Caco-2 (cell line): ENCODE results near the gene GALK2. TPM values are rescaled to one million over a fixed set of nuclear protein-coding genes. Genes with fewer than 3 reads are reported as not detected.

Source experiments
- BruUV-seq: library from RNA; stranded (reverse); fragments of 400-500 nt; replicated peaks from 2 replicates; lab custom pipeline; 2021; lab: Mats Ljungman, UMichigan
- CTCF ChIA-PET: fragments of 300-600 bp; sonication (Branson Sonifier 250); formaldehyde crosslinking; loops from one replicate; lab custom pipeline; 2022; ENCODE audit warnings: antibody characterized with exemption; lab: Charles Lee
- POLR2A ChIA-PET: fragments of 300-600 bp; sonication (Branson Sonifier 250); formaldehyde crosslinking; loops from one replicate; lab custom pipeline; 2022; ENCODE audit warnings: antibody characterized with exemption; lab: Charles Lee
- DNase-seq, 2 experiments: peaks; one replicate each; pipeline versions ENCODE4 v3.0.0 to v3.0.0-alpha.2; 2020 to 2022
- H3K27me3 ChIP-seq: replicated peaks from 2 replicates; pipeline ENCODE4 v1.6.0; 2011; ENCODE audit warnings: low read length; ENCODE audit not compliant: control insufficient read depth, insufficient read depth
- H3K36me3 ChIP-seq: 2 replicates; pipeline ENCODE4 v1.5.1; 2011; ENCODE audit warnings: low read length; ENCODE audit not compliant: control insufficient read depth, insufficient read depth
- H3K4me1 ChIP-seq: fragments of 250-450 bp; sonication (Bioruptor Pico); 2 replicates; pipeline ENCODE4 v1.5.1; 2020; ENCODE audit warnings: mild to moderate bottlenecking
- H3K4me3 ChIP-seq: 2 replicates; pipeline ENCODE4 v1.5.1; 2011; ENCODE audit warnings: low read depth, mild to moderate bottlenecking, control low read depth, low read length
- H3K9me3 ChIP-seq: fragments of 250-450 bp; sonication (Bioruptor Pico); 2 replicates; pipeline ENCODE4 v1.5.1; 2020; ENCODE audit warnings: mild to moderate bottlenecking, moderate library complexity
- H3K27ac Mint-ChIP-seq: one replicate; pipeline ENCODE4 v1.8.0; 2022; ENCODE audit warnings: mixed read lengths; ENCODE audit not compliant: unreplicated experiment
- H3K27me3 Mint-ChIP-seq: one replicate; pipeline ENCODE4 v1.8.0; 2022; ENCODE audit warnings: mixed read lengths; ENCODE audit not compliant: insufficient read depth, unreplicated experiment
- H3K36me3 Mint-ChIP-seq: one replicate; pipeline ENCODE4 v1.8.0; 2022; ENCODE audit warnings: mild to moderate bottlenecking, mixed read lengths; ENCODE audit not compliant: insufficient read depth, unreplicated experiment
- H3K4me1 Mint-ChIP-seq: one replicate; pipeline ENCODE4 v1.8.0; 2022; ENCODE audit warnings: low read depth, mixed read lengths; ENCODE audit not compliant: unreplicated experiment
- H3K4me3 Mint-ChIP-seq: one replicate; pipeline ENCODE4 v1.8.0; 2022; ENCODE audit warnings: mild to moderate bottlenecking, moderate library complexity, mixed read lengths; ENCODE audit not compliant: unreplicated experiment
- H3K9me3 Mint-ChIP-seq: one replicate; pipeline ENCODE4 v1.8.0; 2022; ENCODE audit warnings: mixed read lengths; ENCODE audit not compliant: unreplicated experiment
- CTCF ChIP-seq, 2 experiments: fragments of 200-600 bp in 1 of 2; IDR thresholded peaks; 1 replicate in 1 of 2; 2 replicates in 1 of 2; pipeline versions ENCODE4 v1.5.1 to v1.8.0; 2011 to 2022; ENCODE audit warnings: antibody characterized with exemption in 1 of 2, control low read depth in 1 of 2, inconsistent platforms in 1 of 2, low read depth in 1 of 2, low read length in 1 of 2, mild to moderate bottlenecking in 1 of 2, moderate library complexity in 1 of 2; ENCODE audit not compliant: insufficient read depth in 1 of 2, severe bottlenecking in 1 of 2, unreplicated experiment in 1 of 2
- intact Hi-C: fragments of 100-400 bp; cut with micrococcal nuclease; formaldehyde crosslinking; loops from one replicate; pipeline ENCODE4 v1.10.0; 2022; ENCODE audit not compliant: unreplicated experiment
- total RNA-seq: library from RNA; stranded (reverse); gene quantifications from 2 replicates; pipeline ENCODE4 v1.2.3, GENCODE V29; 2022

GALK2 gene
- total RNA-seq, 1 experiment from 2014 or later: 25.5 TPM

- H3K27me3 Mint-ChIP-seq: no peaks in the 10 kb centered on the region
- H3K4me1 Mint-ChIP-seq: no peaks in the 10 kb centered on the region
- H3K4me1 ChIP-seq: no peaks in the 10 kb centered on the region
- no peak overlapping the region for H3K27ac Mint-ChIP-seq
- POLR2A ChIA-PET: no interaction called here
- intact Hi-C loops: no loop called here
- H3K36me3 ChIP-seq: no peaks in the 10 kb centered on the region
- DNase-seq: no peak
- no TSS peak for BruUV-seq
- no peak overlapping the region for H3K4me3 ChIP-seq
- no peaks in the 10 kb centered on the region for H3K9me3 Mint-ChIP-seq
- H3K4me3 Mint-ChIP-seq: no peak overlapping the region
- H3K27me3 ChIP-seq: no peaks in the 10 kb centered on the region
- TF ChIP-seq CTCF (IDR thresholded peaks at IDR 0.05; ENCODE audit: insufficient read depth in 1 of 2, low read depth in 1 of 2, low read length in 1 of 2, severe bottlenecking in 1 of 2, unreplicated experiment in 1 of 2): no peak
- peaks cover 5% of the 10 kb centered on the region for H3K36me3 Mint-ChIP-seq
- H3K9me3 ChIP-seq: no peaks in the 10 kb centered on the region
- CTCF ChIA-PET: no interaction called here
These were observed 120.1 kb downstream of the GALK2 start for GRCh38 chr15:49290191-49290590.

GRCh38 chr15:49293941-49294340 lies 123.9 kb downstream of the GALK2 start:
- Histone ChIP-seq H3K36me3 (no peaks in the 10 kb centered on the region), H3K27me3 (no peaks in the 10 kb centered on the region), H3K4me3 (no peak overlapping the region), H3K9me3 (no peaks in the 10 kb centered on the region), H3K4me1 (no peaks in the 10 kb centered on the region)
- no peaks in the 10 kb centered on the region for H3K4me1 Mint-ChIP-seq
- CTCF ChIA-PET: no interaction called here
- POLR2A ChIA-PET: no interaction called here
- DNase-seq: no peak
- no peak for TF ChIP-seq CTCF (IDR thresholded peaks at IDR 0.05; ENCODE audit: insufficient read depth in 1 of 2, low read depth in 1 of 2, low read length in 1 of 2, severe bottlenecking in 1 of 2, unreplicated experiment in 1 of 2)
- BruUV-seq: no TSS peak
- no peak overlapping the region for H3K27ac Mint-ChIP-seq
- no peaks in the 10 kb centered on the region for H3K27me3 Mint-ChIP-seq
- H3K4me3 Mint-ChIP-seq: no peak overlapping the region
- intact Hi-C loops: no loop called here
- no peaks in the 10 kb centered on the region for H3K9me3 Mint-ChIP-seq
- peaks cover 5% of the 10 kb centered on the region for H3K36me3 Mint-ChIP-seq

- Histone ChIP-seq H3K36me3 (no peaks in the 10 kb centered on the region), H3K27me3 (no peaks in the 10 kb centered on the region), H3K4me1 (no peaks in the 10 kb centered on the region), H3K4me3 (no peak overlapping the region), H3K9me3 (no peaks in the 10 kb centered on the region)
- ChIA-PET CTCF (no interaction called here), POLR2A (no interaction called here)
- no peak for TF ChIP-seq CTCF (IDR thresholded peaks at IDR 0.05; ENCODE audit: insufficient read depth in 1 of 2, low read depth in 1 of 2, low read length in 1 of 2, severe bottlenecking in 1 of 2, unreplicated experiment in 1 of 2)
- Mint-ChIP-seq H3K27me3 (no peaks in the 10 kb centered on the region), H3K4me1 (no peaks in the 10 kb centered on the region), H3K9me3 (peaks cover 11% of the 10 kb centered on the region), H3K27ac (no peak overlapping the region), H3K4me3 (no peak overlapping the region), H3K36me3 (peaks cover 5% of the 10 kb centered on the region)
- no peak for DNase-seq
- BruUV-seq: no TSS peak
- intact Hi-C loops: no loop called here
These were observed 126.2 kb downstream of the GALK2 start for GRCh38 chr15:49296258-49296657.
